ENCODE data around the gene ZNF546.
"Not testable (repeated sequence)": the region's sequence is repeated elsewhere in the genome, so short reads cannot be mapped to it uniquely, and the experiment has no call there.

Gene ZNF546

GRCh38 chr19:39987167-39987566 is 9.7 kb upstream of the ZNF546 start:
- DNase-seq: no peak

GRCh38 chr19:39987596-39987995 is 9.3 kb upstream of the ZNF546 start:
- DNase-seq: no peak

GRCh38 chr19:39993605-39994004 is 3.3 kb upstream of the ZNF546 start:
- no peak for DNase-seq

GRCh38 chr19:39994361-39994760 is 2.5 kb upstream of the ZNF546 start:
- no peak for DNase-seq

- DNase-seq: no peak
Observed at GRCh38 chr19:39995794-39996193, 1.1 kb upstream of the ZNF546 start.

GRCh38 chr19:39996218-39996810 is 546 bp upstream of the ZNF546 start:
- peak in 1 of 2 experiments; percentile 48 for DNase-seq

- no peak for DNase-seq
Observed at GRCh38 chr19:39997638-39998216, 867 bp downstream of the ZNF546 start.

GRCh38 chr19:39998501-39998900 is 1.6 kb downstream of the ZNF546 start:
- no peak for DNase-seq

- no peak for DNase-seq
Observed at GRCh38 chr19:40005691-40006272, 8.9 kb downstream of the ZNF546 start.

- DNase-seq: no peak
Observed at GRCh38 chr19:40006273-40006691, 9.4 kb downstream of the ZNF546 start.

- no peak for DNase-seq
Observed at GRCh38 chr19:40009674-40010073, 12.8 kb downstream of the ZNF546 start.

- no peak for DNase-seq
Observed at GRCh38 chr19:40013991-40014390, 17.1 kb downstream of the ZNF546 start.

- DNase-seq: no peak
Observed at GRCh38 chr19:40023969-40024368, 27.1 kb downstream of the ZNF546 start.

- no peak for DNase-seq
Observed at GRCh38 chr19:40025938-40026596, 29.2 kb downstream of the ZNF546 start.

- DNase-seq: no peak
Observed at GRCh38 chr19:40026597-40026970, 29.7 kb downstream of the ZNF546 start.

- no peak for DNase-seq
Observed at GRCh38 chr19:40033989-40034560, 37.2 kb downstream of the ZNF546 start.

- no peak for DNase-seq
Observed at GRCh38 chr19:40035996-40036395, 39.1 kb downstream of the ZNF546 start.

- DNase-seq: not testable (repeated sequence)
Observed at GRCh38 chr19:40038047-40038446, 41.2 kb downstream of the ZNF546 start.

- DNase-seq: not testable (repeated sequence)
Observed at GRCh38 chr19:40041718-40042117, 44.9 kb downstream of the ZNF546 start.

GRCh38 chr19:40053491-40053890 is 56.6 kb downstream of the ZNF546 start:
- no peak for DNase-seq

GRCh38 chr19:40054632-40055031 is 57.8 kb downstream of the ZNF546 start:
- no peak for DNase-seq

- DNase-seq: peak in 1 of 2 experiments; percentile 6
Observed at GRCh38 chr19:40055049-40055448, 58.2 kb downstream of the ZNF546 start.

- peak; percentile 55 to 74 for DNase-seq
Observed at GRCh38 chr19:40055832-40056504, 59.1 kb downstream of the ZNF546 start, which contains the start of gene ZNF780B. TSS of gene ZNF780B (minus strand) at chr19:40056231. CDS start at chr19:40050332, 5,899 bp downstream.
